DND-41 (cell line): Measurements from ENCODE around the gene IL4R.

Source experiments
- ATAC-seq: fragments of 200-7000 bp; cut with Tn5 transposase; 3 replicates; pipeline ENCODE4 v1.9.1; 2021; ENCODE audit warnings: low read depth; ENCODE audit not compliant: insufficient read depth
- DNase-seq: peaks from one replicate; pipeline ENCODE4 v3.0.0-alpha.2; 2020
- H2AFZ ChIP-seq: 2 replicates; pipeline ENCODE4 v1.6.0; 2012; ENCODE audit warnings: low read depth, low read length
- H3K27ac ChIP-seq: 2 replicates; pipeline ENCODE4 v1.5.1; 2012; ENCODE audit warnings: low read length, inconsistent platforms
- H3K27me3 ChIP-seq: fragments of 200-600 bp; sonication (generic); 2 replicates; pipeline ENCODE4 v1.6.0; 2012; ENCODE audit warnings: low read length, mild to moderate bottlenecking, inconsistent platforms; ENCODE audit not compliant: insufficient read depth, poor library complexity
- H3K36me3 ChIP-seq: 2 replicates; pipeline ENCODE4 v1.5.1; 2012; ENCODE audit warnings: low read length, inconsistent platforms; ENCODE audit not compliant: insufficient read depth
- H3K4me1 ChIP-seq: 2 replicates; pipeline ENCODE4 v1.5.1; 2012; ENCODE audit warnings: mild to moderate bottlenecking, low read length; ENCODE audit not compliant: insufficient read depth
- H3K4me2 ChIP-seq: 2 replicates; pipeline ENCODE4 v1.6.0; 2012; ENCODE audit warnings: mild to moderate bottlenecking, moderate library complexity, low read length, inconsistent platforms; ENCODE audit not compliant: insufficient read depth
- H3K4me3 ChIP-seq, 2 experiments: fragments of 200-600 bp in 1 of 2; shearing (Covaris generic) in 1 of 2; 2 replicates each; pipeline ENCODE4 v1.5.1; 2012 to 2016; ENCODE audit warnings: inconsistent platforms in 2 of 2, low read length in 2 of 2, mild to moderate bottlenecking in 2 of 2, low read depth in 1 of 2, moderate library complexity in 1 of 2
- H3K79me2 ChIP-seq: 2 replicates; pipeline ENCODE4 v1.6.0; 2012; ENCODE audit warnings: low read length, inconsistent platforms; ENCODE audit not compliant: insufficient read depth
- H3K9ac ChIP-seq: 2 replicates; pipeline ENCODE4 v1.6.0; 2012; ENCODE audit warnings: low read depth, mild to moderate bottlenecking, inconsistent platforms, low read length, moderate library complexity
- H3K9me3 ChIP-seq: 2 replicates; pipeline ENCODE4 v1.5.1; 2012; ENCODE audit warnings: low read length, moderate library complexity, mild to moderate bottlenecking, inconsistent platforms; ENCODE audit not compliant: insufficient read depth, severe bottlenecking
- H4K20me1 ChIP-seq: 2 replicates; pipeline ENCODE4 v1.6.0; 2012; ENCODE audit warnings: low read length; ENCODE audit not compliant: insufficient read depth
- EZH2 ChIP-seq: IDR thresholded peaks from 3 replicates; pipeline ENCODE4 v1.6.1; 2012; ENCODE audit warnings: borderline replicate concordance, low read depth, mild to moderate bottlenecking, moderate library complexity, low read length, inconsistent platforms; ENCODE audit not compliant: severe bottlenecking
- TF ChIP-seq, protein P1 (sequence below): IDR thresholded peaks from 2 replicates; pipeline ENCODE4 v1.5.1; 2012; ENCODE audit warnings: borderline replicate concordance, low read length, moderate library complexity, mild to moderate bottlenecking; ENCODE audit not compliant: poor library complexity, severe bottlenecking; ENCODE audit errors: extremely low read depth

The IL4R gene

DNA sequence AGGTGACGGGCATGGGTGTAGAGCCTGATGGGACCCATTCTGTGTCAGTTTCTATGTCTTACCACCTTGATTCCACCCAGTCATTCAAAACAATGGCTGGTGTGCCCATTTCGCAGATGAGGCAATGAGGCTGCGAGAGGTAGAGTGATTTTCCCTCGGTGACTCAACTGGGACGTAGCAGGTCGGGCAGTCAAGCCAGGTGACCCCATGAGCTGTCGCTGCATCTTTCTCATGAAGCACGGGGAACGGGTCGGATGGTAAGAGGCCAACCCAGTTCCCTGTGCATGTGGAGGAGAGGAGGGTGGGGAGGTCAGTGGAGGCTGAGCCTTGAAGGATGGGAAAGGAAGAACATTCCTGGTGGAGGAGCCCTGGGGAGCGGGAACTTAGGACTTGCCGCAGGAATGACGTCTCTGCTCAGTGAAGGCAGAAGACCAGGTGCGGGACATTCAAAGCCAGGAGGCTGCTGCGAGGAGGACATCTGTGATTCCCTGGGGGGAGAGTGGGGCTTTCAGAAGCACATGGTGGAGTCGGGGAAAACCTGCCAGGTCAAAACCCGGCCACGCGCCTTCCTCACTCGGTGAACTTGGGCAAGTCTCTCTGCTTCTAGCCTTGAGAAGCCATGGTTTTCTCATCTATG, 89.3 kb downstream of the IL4R start:
- Histone ChIP-seq H3K27me3 (no peaks in the 10 kb centered on the region), H3K79me2 (no peaks in the 10 kb centered on the region), H3K4me1 (peaks cover 46% of the 10 kb centered on the region), H2AFZ (no peak overlapping the region), H3K9me3 (no peaks in the 10 kb centered on the region), H3K27ac (peak overlapping the region; percentile 63), H3K36me3 (no peaks in the 10 kb centered on the region), H4K20me1 (no peaks in the 10 kb centered on the region), H3K4me3 (peak overlapping the region in 1 of 2 experiments; percentile 41; a peak in 2 of 4 replicates), H3K4me2 (peak overlapping the region; percentile 63), H3K9ac (peak overlapping the region; percentile 42; the same call in 1 of the 2 replicates)
- no peak for TF ChIP-seq EZH2
- TF ChIP-seq, protein P1, sequence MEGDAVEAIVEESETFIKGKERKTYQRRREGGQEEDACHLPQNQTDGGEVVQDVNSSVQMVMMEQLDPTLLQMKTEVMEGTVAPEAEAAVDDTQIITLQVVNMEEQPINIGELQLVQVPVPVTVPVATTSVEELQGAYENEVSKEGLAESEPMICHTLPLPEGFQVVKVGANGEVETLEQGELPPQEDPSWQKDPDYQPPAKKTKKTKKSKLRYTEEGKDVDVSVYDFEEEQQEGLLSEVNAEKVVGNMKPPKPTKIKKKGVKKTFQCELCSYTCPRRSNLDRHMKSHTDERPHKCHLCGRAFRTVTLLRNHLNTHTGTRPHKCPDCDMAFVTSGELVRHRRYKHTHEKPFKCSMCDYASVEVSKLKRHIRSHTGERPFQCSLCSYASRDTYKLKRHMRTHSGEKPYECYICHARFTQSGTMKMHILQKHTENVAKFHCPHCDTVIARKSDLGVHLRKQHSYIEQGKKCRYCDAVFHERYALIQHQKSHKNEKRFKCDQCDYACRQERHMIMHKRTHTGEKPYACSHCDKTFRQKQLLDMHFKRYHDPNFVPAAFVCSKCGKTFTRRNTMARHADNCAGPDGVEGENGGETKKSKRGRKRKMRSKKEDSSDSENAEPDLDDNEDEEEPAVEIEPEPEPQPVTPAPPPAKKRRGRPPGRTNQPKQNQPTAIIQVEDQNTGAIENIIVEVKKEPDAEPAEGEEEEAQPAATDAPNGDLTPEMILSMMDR: no peak
- ATAC-seq: no peak
- no peak for DNase-seq

DNA sequence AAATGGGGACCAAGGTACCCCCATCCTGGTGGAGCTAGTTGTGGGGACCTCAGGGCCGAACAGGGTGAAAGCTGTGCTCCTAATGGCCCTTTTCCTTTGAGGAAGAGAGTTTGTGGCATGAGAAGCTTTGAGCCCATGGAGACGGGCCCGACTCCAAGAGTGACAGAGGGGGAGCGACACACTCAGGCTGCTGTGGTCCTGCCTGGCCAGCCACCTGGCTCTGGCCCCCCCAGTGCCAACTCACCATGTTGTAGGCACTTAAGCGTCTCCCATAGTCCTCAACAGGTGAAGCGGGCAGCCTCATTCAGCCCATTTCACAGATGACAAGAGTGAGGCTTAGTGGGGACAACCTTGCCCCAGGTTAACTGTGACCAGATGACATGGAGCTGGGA, 89.8 kb downstream of the IL4R start:
- Histone ChIP-seq H3K9ac (no peak overlapping the region), H3K79me2 (no peaks in the 10 kb centered on the region), H3K4me1 (peaks cover 46% of the 10 kb centered on the region), H3K27me3 (no peaks in the 10 kb centered on the region), H2AFZ (no peak overlapping the region), H3K9me3 (no peaks in the 10 kb centered on the region), H3K27ac (no peak overlapping the region), H4K20me1 (no peaks in the 10 kb centered on the region), H3K36me3 (no peaks in the 10 kb centered on the region), H3K4me3 (no peak overlapping the region), H3K4me2 (0 out of 2 replicates have a peak overlapping the region, but pooled peaks have one; percentile 63)
- no peak for ATAC-seq
- no peak for TF ChIP-seq EZH2
- TF ChIP-seq, protein P1: no peak
- DNase-seq: no peak

DNA sequence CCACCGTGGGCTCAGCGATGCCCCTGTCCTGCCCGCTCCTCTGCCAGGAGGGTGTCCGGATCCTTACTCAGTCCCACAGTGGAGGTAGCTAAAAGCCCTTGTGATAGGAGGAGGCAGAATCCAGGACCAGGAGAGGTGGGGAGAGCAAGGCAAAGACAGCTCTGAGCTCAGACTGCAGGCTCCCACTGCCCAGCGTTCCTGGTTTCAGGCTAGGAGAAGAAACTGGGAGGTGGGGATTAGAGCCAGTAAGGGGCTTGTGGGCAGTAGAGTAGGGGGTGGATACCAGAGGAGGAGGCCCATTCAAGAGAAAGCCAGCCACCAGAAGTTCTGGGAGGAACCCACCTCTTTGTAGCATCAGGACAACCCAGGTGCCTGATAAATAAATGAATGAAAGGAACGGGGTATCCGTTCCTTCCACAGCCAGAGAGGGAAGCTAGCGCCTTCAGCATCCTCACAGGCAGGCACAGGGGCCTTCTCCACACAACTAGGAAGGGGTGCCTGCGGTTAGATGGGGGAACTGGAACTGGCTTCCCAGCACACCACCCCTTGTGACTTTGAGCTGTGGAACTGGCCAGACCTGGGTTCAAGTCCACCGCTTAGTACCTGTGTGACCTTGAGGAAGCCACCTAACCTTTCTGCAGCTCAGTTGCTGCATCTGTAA, 90.5 kb downstream of the IL4R start:
- no peak for ATAC-seq
- Histone ChIP-seq H2AFZ (no peak overlapping the region), H3K36me3 (no peaks in the 10 kb centered on the region), H3K4me3 (no peak overlapping the region), H3K27ac (peak overlapping the region; percentile 21; the same call in 1 of the 2 replicates), H4K20me1 (no peaks in the 10 kb centered on the region), H3K4me1 (peaks cover 46% of the 10 kb centered on the region), H3K4me2 (no peak overlapping the region), H3K9ac (no peak overlapping the region), H3K9me3 (no peaks in the 10 kb centered on the region), H3K79me2 (no peaks in the 10 kb centered on the region), H3K27me3 (no peaks in the 10 kb centered on the region)
- DNase-seq: no peak
- no peak for TF ChIP-seq EZH2
- TF ChIP-seq, protein P1: no peak
